Activated naive CD8-positive, alpha-beta T cell treated with anti-CD3 and anti-CD28 coated beads for 36 hours (primary cell): Measurements from ENCODE around the gene CGB7. TPM values are rescaled to one million over a fixed set of nuclear protein-coding genes. Genes with fewer than 3 reads are reported as not detected.

ENCODE experiments used
- DNase-seq: peaks from one replicate; pipeline ENCODE4 v3.0.0; 2021
- H3K27ac Mint-ChIP-seq: one replicate; pipeline ENCODE4 v1.8.0; 2022; ENCODE audit warnings: mild to moderate bottlenecking, moderate library complexity, mixed read lengths
- H3K27me3 Mint-ChIP-seq: one replicate; pipeline ENCODE4 v1.8.0; 2022; ENCODE audit warnings: mild to moderate bottlenecking, mixed read lengths
- H3K36me3 Mint-ChIP-seq: one replicate; pipeline ENCODE4 v1.8.0; 2021; ENCODE audit warnings: mild to moderate bottlenecking, mixed read lengths
- H3K4me1 Mint-ChIP-seq: one replicate; pipeline ENCODE4 v1.8.0; 2021; ENCODE audit warnings: mixed read lengths
- H3K4me3 Mint-ChIP-seq: one replicate; pipeline ENCODE4 v1.8.0; 2022; ENCODE audit warnings: mild to moderate bottlenecking, moderate library complexity, mixed read lengths
- H3K9me3 Mint-ChIP-seq: one replicate; pipeline ENCODE4 v1.8.0; 2022; ENCODE audit warnings: mixed read lengths
- total RNA-seq, 2 experiments: library from RNA; stranded (reverse); gene quantifications; one replicate each; pipeline ENCODE4 v1.2.3, GENCODE V29; 2021

Gene CGB7
- not detected for total RNA-seq

- H3K4me1 Mint-ChIP-seq, result peaks cover 12% of the 10 kb centered on the region
- H3K27ac Mint-ChIP-seq, result no peak within 1 kb of the TSS
- H3K27me3 Mint-ChIP-seq, result peaks cover 59% of the 10 kb centered on the region
- no peaks in the 10 kb centered on the region for H3K9me3 Mint-ChIP-seq
- peak; percentile 28 for DNase-seq
- no peaks in the 10 kb centered on the region for H3K36me3 Mint-ChIP-seq
- peak within 1 kb of the TSS; percentile 63 for H3K4me3 Mint-ChIP-seq
These were observed at the start of gene CGB7 for GRCh38 chr19:49057636-49058234. Gene CGB7 (minus strand): TSS chr19:49057749. CDS start chr19:49055375, 2,374 bp downstream.

GRCh38 chr19:49106648-49107135, 49.1 kb upstream of the CGB7 start:
- peak overlapping the region; percentile 5 for H3K4me3 Mint-ChIP-seq
- peaks cover 28% of the 10 kb centered on the region for H3K36me3 Mint-ChIP-seq
- no peak overlapping the region for H3K27ac Mint-ChIP-seq

DNA sequence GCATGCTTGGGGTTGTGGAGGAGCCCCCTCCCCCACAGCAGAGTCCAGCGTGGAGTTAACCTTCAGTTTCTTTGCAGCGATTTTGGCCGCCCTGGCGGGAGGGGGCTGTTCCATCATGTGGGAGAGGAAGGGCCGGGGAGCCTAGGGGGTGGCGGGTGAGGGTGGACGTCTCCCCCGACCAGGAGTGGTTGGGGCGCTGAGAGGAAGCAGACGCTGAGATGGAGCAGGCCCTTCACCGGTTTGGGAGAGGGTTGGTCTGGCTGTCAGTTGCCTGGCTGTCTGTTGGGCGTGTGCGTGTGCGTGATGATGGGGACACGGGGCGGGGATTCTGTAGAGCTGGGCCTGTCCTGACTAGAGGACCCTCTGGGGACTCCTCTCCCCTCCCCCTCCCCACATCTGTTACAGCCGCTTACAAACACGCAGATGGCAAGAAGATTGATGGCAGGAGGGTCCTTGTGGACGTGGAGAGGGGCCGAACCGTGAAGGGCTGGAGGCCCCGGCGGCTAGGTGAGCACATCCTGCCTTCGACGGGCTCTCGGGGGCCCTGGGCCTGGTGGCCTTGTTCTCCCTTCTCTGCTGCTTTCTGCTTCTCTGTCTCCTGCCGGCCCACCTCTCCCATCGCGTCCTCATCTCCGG, 46.8 kb upstream of the CGB7 start:
- peak overlapping the region; percentile 38 for H3K27ac Mint-ChIP-seq

More at GRCh38 chr19:49106648-49107135, 49.1 kb upstream of the CGB7 start:
- peaks cover 2% of the 10 kb centered on the region for H3K4me1 Mint-ChIP-seq
- DNase-seq, result peak; percentile 62
- no peaks in the 10 kb centered on the region for H3K27me3 Mint-ChIP-seq
- H3K9me3 Mint-ChIP-seq, result no peaks in the 10 kb centered on the region

DNA sequence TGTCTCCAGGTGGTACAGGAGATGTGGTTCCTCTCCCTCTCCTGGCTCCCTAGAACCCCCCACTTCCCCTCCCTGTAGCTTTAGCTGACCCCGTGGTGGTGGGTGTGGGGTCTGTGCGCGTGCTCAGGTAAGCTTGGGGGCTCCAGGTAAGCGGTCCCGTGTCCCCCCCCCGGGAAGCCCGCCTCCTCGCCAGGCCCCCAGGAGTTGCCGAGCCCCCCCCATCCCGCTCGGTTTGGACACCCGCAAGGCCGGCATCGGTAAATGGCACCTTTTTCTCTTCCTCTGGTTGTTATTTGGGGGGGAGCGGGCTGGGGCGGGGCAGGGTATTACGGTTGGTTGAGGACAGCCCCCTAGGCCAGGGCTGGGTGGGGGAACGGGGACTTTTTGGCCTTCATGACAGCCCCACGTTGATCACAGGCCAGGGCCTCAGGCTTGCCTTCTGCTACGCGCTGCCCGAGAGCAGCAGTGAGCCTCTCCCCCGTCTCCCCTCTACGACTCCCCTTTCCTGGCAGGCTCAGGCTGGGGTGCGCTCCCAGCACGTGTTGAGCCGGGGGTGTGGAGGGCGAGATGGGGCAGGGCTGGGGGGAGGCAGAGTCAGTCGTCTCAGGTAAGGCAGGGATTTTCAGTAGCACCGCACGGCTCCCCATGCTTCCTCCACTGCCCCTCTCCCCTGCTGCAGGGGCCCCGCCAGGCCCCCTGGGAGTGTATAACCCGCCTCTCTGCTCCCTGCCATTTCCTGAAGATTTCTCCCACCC, 46.0 kb upstream of the CGB7 start:
- no peak for DNase-seq
- Mint-ChIP-seq H3K27ac (no peak overlapping the region), H3K36me3 (peaks cover 38% of the 10 kb centered on the region), H3K9me3 (no peaks in the 10 kb centered on the region), H3K4me3 (no peak overlapping the region), H3K4me1 (peaks cover 2% of the 10 kb centered on the region), H3K27me3 (no peaks in the 10 kb centered on the region)

More for the DNA sequence above, 46.8 kb upstream of the CGB7 start:
- no peaks in the 10 kb centered on the region for H3K27me3 Mint-ChIP-seq
- peaks cover 37% of the 10 kb centered on the region for H3K36me3 Mint-ChIP-seq
- no peak for DNase-seq
- peaks cover 2% of the 10 kb centered on the region for H3K4me1 Mint-ChIP-seq
- H3K9me3 Mint-ChIP-seq, result no peaks in the 10 kb centered on the region
- H3K4me3 Mint-ChIP-seq, result no peak overlapping the region

- Mint-ChIP-seq H3K4me1 (peaks cover 4% of the 10 kb centered on the region), H3K36me3 (peaks cover 43% of the 10 kb centered on the region), H3K9me3 (no peaks in the 10 kb centered on the region), H3K27ac (peak overlapping the region; percentile 20), H3K4me3 (no peak overlapping the region), H3K27me3 (no peaks in the 10 kb centered on the region)
- DNase-seq, result no peak
These were observed 44.8 kb upstream of the CGB7 start for GRCh38 chr19:49102303-49102702.

- no peaks in the 10 kb centered on the region for H3K9me3 Mint-ChIP-seq
- no peaks in the 10 kb centered on the region for H3K27me3 Mint-ChIP-seq
- H3K36me3 Mint-ChIP-seq, result peaks cover 37% of the 10 kb centered on the region
- peaks cover 4% of the 10 kb centered on the region for H3K4me1 Mint-ChIP-seq
- no peak overlapping the region for H3K4me3 Mint-ChIP-seq
- H3K27ac Mint-ChIP-seq, result no peak overlapping the region
- no peak for DNase-seq
These were observed 43.6 kb upstream of the CGB7 start for GRCh38 chr19:49101160-49101559.

DNA sequence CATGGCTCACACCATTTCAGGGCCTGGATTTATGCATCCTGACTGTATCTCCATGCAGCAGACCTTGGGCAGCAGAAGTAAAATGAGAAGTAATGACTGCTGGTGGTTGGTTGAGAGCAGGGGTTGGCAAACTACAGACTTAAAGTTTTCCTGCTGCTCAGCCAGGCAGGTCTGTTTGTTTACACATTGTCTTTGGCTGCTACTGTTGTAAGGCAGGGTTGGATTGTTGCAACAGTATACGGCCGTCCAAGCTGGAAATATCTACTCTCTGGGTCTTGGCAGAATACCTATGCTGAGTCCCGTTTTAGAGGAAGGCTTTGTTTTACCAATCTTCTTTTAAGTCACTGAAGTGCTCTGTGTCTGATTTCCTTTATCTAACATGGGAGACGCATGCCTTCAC, 41.2 kb upstream of the CGB7 start:
- Mint-ChIP-seq H3K27me3 (no peaks in the 10 kb centered on the region), H3K36me3 (peaks cover 32% of the 10 kb centered on the region), H3K27ac (no peak overlapping the region), H3K4me1 (peaks cover 7% of the 10 kb centered on the region), H3K4me3 (no peak overlapping the region), H3K9me3 (no peaks in the 10 kb centered on the region)
- no peak for DNase-seq

DNA sequence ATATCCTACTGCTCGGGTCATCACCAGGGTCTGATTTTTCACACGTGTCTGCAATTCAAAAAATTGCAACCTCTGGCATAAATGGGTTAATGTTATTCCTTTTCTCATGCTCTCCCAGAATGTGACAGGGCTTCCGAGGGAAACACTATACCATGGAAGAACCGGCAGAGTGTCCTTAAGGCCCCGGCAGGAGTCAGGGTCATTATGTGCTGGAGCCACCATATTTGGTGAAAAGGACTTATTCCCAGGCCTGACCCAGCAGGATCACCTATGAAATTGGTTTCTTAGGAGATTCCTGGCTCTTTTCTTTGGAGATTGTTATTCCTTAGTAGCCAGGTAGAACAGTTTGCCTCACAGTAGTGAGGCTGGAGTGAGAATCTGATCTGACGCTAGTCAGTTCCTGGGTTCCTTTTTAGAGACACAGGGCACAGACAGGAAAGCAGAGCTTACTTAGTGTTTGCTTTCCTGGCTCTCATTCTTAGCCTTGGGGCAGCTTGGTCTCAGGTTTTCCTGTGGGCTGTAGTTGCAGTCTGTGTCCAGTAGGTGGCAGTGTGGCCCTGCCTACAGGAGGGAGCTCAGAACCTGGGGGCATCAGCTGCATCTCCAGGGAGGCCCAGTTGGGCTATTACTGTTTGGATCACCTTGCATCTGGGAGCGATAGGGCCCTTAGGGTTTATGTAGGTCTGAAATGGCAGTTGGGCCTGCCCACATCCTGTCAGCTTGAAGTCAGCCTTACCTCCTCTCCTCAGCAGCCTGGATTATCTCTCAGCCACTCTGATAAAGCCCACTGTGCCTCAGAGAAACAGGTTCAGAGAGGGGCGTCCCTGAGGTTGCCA, 40.1 kb upstream of the CGB7 start:
- no peaks in the 10 kb centered on the region for H3K9me3 Mint-ChIP-seq
- peaks cover 32% of the 10 kb centered on the region for H3K36me3 Mint-ChIP-seq
- H3K27ac Mint-ChIP-seq, result no peak overlapping the region

DNA sequence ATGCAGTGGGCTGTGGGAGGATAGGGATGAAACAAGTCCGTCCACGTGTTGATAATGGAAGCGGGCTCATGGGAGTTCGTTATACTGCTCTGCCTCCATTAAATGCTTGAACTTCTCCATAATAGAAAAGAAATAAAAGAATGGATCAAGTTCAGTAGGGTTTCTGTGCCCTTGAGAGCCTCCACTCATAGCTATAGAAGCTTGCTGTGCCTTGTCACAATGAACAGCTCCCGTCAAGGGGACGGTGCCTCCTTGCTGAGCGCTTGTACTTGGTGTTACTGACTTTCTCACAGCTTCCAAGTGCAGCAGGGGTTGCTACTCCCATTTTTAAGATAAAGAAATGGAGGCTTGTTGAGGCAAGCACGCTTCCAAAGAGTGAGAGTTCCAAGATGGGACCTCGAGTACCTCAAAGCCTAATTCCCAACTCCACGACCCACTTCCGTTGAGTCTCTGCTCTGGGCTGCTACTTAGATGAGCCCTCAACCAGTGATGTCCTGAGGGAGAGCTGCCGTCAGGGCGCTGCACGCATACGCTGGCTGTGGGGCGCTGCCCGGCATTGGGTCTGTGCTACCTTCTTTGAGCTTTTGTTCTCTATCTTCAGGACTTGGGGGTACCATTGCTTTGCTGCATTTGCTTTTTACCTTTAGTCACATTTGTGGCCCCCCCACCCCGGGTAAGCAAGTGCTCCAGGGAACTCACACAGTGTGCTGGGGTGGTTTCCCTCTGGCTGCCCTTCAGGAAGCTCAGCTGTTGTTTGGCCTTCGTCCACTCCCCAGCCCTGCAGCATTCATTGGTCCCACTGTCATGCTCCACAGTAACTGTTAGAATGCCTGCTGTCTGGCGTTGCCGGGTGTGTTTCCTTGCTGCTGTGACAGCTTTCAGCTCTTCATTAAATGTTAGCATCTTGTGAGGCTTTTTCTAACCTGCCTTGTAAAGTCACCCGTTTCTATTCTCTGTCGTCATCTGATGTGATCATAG, 37.2 kb upstream of the CGB7 start:
- DNase-seq, result no peak
- peaks cover 19% of the 10 kb centered on the region for H3K4me1 Mint-ChIP-seq
- H3K4me3 Mint-ChIP-seq, result no peak overlapping the region
- H3K36me3 Mint-ChIP-seq, result peaks cover 42% of the 10 kb centered on the region
- H3K27me3 Mint-ChIP-seq, result no peaks in the 10 kb centered on the region
- H3K27ac Mint-ChIP-seq, result no peak overlapping the region
- H3K9me3 Mint-ChIP-seq, result no peaks in the 10 kb centered on the region

More for the DNA sequence above, 40.1 kb upstream of the CGB7 start:
- DNase-seq, result peak; percentile 71
- Mint-ChIP-seq H3K4me1 (peaks cover 7% of the 10 kb centered on the region), H3K4me3 (no peak overlapping the region), H3K27me3 (no peaks in the 10 kb centered on the region)

GRCh38 chr19:49092686-49093085, 35.1 kb upstream of the CGB7 start:
- peaks cover 32% of the 10 kb centered on the region for H3K36me3 Mint-ChIP-seq
- peaks cover 26% of the 10 kb centered on the region for H3K4me1 Mint-ChIP-seq

GRCh38 chr19:49091391-49092038, 34.0 kb upstream of the CGB7 start:
- DNase-seq, result no peak
- H3K27ac Mint-ChIP-seq, result peak overlapping the region; percentile 64
- peaks cover 34% of the 10 kb centered on the region for H3K36me3 Mint-ChIP-seq
- H3K4me3 Mint-ChIP-seq, result no peak overlapping the region
- H3K27me3 Mint-ChIP-seq, result no peaks in the 10 kb centered on the region
- H3K4me1 Mint-ChIP-seq, result peaks cover 33% of the 10 kb centered on the region
- H3K9me3 Mint-ChIP-seq, result no peaks in the 10 kb centered on the region

More at GRCh38 chr19:49092686-49093085, 35.1 kb upstream of the CGB7 start:
- Mint-ChIP-seq H3K9me3 (no peaks in the 10 kb centered on the region), H3K4me3 (no peak overlapping the region), H3K27ac (no peak overlapping the region), H3K27me3 (no peaks in the 10 kb centered on the region)
- no peak for DNase-seq

DNA sequence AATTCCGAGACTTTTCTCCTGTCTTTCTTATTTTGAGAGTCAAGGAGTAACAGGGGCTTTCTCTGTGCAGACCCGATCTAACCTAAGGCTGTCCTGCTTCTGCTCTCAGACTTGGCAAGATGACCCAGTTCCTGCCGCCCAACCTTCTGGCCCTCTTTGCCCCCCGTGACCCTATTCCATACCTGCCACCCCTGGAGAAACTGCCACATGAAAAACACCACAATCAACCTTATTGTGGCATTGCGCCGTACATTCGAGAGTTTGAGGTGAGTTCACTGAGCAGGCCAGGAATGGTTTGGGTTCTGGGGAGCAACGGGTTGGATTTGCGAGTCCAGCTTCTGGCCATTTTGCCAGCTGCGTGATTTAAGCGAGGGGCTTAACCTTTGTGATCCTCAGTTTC, 28.7 kb upstream of the CGB7 start:
- peaks cover 31% of the 10 kb centered on the region for H3K36me3 Mint-ChIP-seq
- peak overlapping the region; percentile 94 for H3K27ac Mint-ChIP-seq
- DNase-seq, result no peak
- H3K27me3 Mint-ChIP-seq, result no peaks in the 10 kb centered on the region
- no peaks in the 10 kb centered on the region for H3K9me3 Mint-ChIP-seq
- peak overlapping the region; percentile 98 for H3K4me3 Mint-ChIP-seq
- H3K4me1 Mint-ChIP-seq, result peaks cover 29% of the 10 kb centered on the region

- peaks cover 27% of the 10 kb centered on the region for H3K36me3 Mint-ChIP-seq
- H3K4me3 Mint-ChIP-seq, result peak overlapping the region; percentile 98
- H3K27me3 Mint-ChIP-seq, result no peaks in the 10 kb centered on the region
- no peaks in the 10 kb centered on the region for H3K9me3 Mint-ChIP-seq
- peaks cover 28% of the 10 kb centered on the region for H3K4me1 Mint-ChIP-seq
- H3K27ac Mint-ChIP-seq, result peak overlapping the region; percentile 94
- no peak for DNase-seq
These were observed 28.3 kb upstream of the CGB7 start for GRCh38 chr19:49085868-49086232.
